ENCODE results near the gene FNDC7. TPM values are rescaled to one million over a fixed set of nuclear protein-coding genes. Genes with fewer than 3 reads are reported as not detected.

Gene FNDC7
- total RNA-seq, 4 donors from 2014 or later: 0.07 TPM; not detected in 3

DNA sequence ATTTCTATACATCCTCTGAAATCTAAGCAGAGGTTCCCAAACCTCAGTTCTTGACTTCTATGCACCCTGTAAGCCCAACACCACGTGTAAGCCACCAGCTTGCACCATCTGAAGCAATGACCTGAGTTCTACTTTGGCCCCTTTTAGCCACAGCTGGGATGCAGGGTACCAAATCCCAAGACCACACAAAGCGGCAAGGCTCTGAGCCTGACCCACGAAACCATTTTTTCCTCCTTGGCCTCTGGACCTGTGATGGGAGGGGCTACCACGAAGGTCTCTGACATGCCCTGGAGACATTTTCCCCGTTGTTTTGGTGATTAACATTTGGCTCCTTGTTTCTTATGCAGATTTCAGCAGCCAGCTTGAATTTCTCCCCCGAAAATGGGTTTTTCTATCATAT lies 72.6 kb downstream of the FNDC7 start:
- H3K4me1 ChIP-seq: no peaks in the 10 kb centered on the region
- in situ Hi-C loops (cut with MboI; ENCODE audit: low sequenced_read_pairs in 4 of 4): no loop called here
- DNase-seq: no peak
- H3K36me3 ChIP-seq: peaks cover 0 to 61% of the 10 kb centered on the region in 2 donors
- H3K27ac ChIP-seq: no peak overlapping the region
- intact Hi-C loops (cut with DNase I; ENCODE audit: low total_unique reads): no loop called here
- H3K9me3 ChIP-seq: peaks cover 0 to 6% (median 0%) of the 10 kb centered on the region in 3 donors
- H3K4me3 ChIP-seq: no peak overlapping the region
- H3K27me3 ChIP-seq: no peaks in the 10 kb centered on the region
- TF ChIP-seq, protein P1, sequence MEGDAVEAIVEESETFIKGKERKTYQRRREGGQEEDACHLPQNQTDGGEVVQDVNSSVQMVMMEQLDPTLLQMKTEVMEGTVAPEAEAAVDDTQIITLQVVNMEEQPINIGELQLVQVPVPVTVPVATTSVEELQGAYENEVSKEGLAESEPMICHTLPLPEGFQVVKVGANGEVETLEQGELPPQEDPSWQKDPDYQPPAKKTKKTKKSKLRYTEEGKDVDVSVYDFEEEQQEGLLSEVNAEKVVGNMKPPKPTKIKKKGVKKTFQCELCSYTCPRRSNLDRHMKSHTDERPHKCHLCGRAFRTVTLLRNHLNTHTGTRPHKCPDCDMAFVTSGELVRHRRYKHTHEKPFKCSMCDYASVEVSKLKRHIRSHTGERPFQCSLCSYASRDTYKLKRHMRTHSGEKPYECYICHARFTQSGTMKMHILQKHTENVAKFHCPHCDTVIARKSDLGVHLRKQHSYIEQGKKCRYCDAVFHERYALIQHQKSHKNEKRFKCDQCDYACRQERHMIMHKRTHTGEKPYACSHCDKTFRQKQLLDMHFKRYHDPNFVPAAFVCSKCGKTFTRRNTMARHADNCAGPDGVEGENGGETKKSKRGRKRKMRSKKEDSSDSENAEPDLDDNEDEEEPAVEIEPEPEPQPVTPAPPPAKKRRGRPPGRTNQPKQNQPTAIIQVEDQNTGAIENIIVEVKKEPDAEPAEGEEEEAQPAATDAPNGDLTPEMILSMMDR (IDR thresholded peaks at IDR 0.05 in 4 of 5, conservative IDR thresholded peaks at IDR 0.05 in 1 of 5): no peak
- TF ChIP-seq POLR2A (IDR thresholded peaks at IDR 0.05): no peak
- no peak for ATAC-seq

- no peak overlapping the region for H3K27ac ChIP-seq
- H3K36me3 ChIP-seq: peaks cover 2 to 60% of the 10 kb centered on the region in 2 donors
- no peak for DNase-seq
- no peak for TF ChIP-seq POLR2A (IDR thresholded peaks at IDR 0.05)
- H3K4me3 ChIP-seq: no peak overlapping the region
- H3K4me1 ChIP-seq: no peaks in the 10 kb centered on the region
- intact Hi-C loops (cut with DNase I; ENCODE audit: low total_unique reads) (no loop called here), in situ Hi-C loops (cut with MboI; ENCODE audit: low sequenced_read_pairs in 4 of 4) (no loop called here)
- no peak for ATAC-seq
- H3K9me3 ChIP-seq: peaks cover 0 to 6% (median 0%) of the 10 kb centered on the region in 3 donors
- H3K27me3 ChIP-seq: no peaks in the 10 kb centered on the region
These were observed 73.2 kb downstream of the FNDC7 start for GRCh38 chr1:108785880-108786279.

GRCh38 chr1:108791790-108792189 lies 79.1 kb downstream of the FNDC7 start:
- no peak overlapping the region for H3K27ac ChIP-seq
- in situ Hi-C loops (cut with MboI; ENCODE audit: low sequenced_read_pairs in 4 of 4) (no loop called here), intact Hi-C loops (cut with DNase I; ENCODE audit: low total_unique reads) (no loop called here)
- no peaks in the 10 kb centered on the region for H3K4me1 ChIP-seq
- H3K27me3 ChIP-seq: no peaks in the 10 kb centered on the region
- peaks cover 6 to 37% of the 10 kb centered on the region in 2 donors for H3K36me3 ChIP-seq
- no peaks in the 10 kb centered on the region for H3K9me3 ChIP-seq
- DNase-seq (no peak), ATAC-seq (no peak)
- TF ChIP-seq, protein P1 (IDR thresholded peaks at IDR 0.05 in 4 of 5, conservative IDR thresholded peaks at IDR 0.05 in 1 of 5): no peak
- no peak for TF ChIP-seq POLR2A (IDR thresholded peaks at IDR 0.05)
- no peak overlapping the region for H3K4me3 ChIP-seq

Other genes with a start within 250 kb of the FNDC7 start
- 1 to 10 TPM in 3 of 4 donors, under 1 TPM in 1; 0.41 to 3.6 (median 1.5) TPM for gene EEIG2, start 152.8 kb upstream of the FNDC7 start, total RNA-seq
- 1 to 10 TPM in 3 of 4 donors, under 1 TPM in 1; 0.51 to 3.5 (median 1.8) TPM for gene HENMT1, start 51.8 kb upstream of the FNDC7 start, total RNA-seq
- 10 to 100 TPM; 13.8 to 17.1 (median 15.7) TPM for gene PRPF38B, start 20.6 kb upstream of the FNDC7 start, total RNA-seq
- 10 to 100 TPM; 18.4 to 39.4 (median 24.3) TPM for gene STXBP3, start 33.8 kb downstream of the FNDC7 start, total RNA-seq
- 1 to 10 TPM in 1 of 4 donors, under 1 TPM in 1, not detected in 2; 0.67 to 3.9 TPM for gene AKNAD1, start 144.2 kb downstream of the FNDC7 start, total RNA-seq
- 10 to 100 TPM in 2 of 4 donors, 1 to 10 TPM in 2; 7.0 to 51.4 (median 13.0) TPM for gene GPSM2, start 164.1 kb downstream of the FNDC7 start, total RNA-seq